Sigmoid colon (tissue), 4 donors: ENCODE data around the gene ANKRD13D.

Experiments
- POLR2A ChIP-seq, 2 donors: fragments of 450-650 bp; IDR thresholded peaks; one replicate each; pipeline ENCODE4 v1.6.1; 2016; ENCODE audit warnings: antibody characterized with exemption in 2 of 2, mild to moderate bottlenecking in 2 of 2, moderate library complexity in 2 of 2
- POLR2AphosphoS5 ChIP-seq, 4 donors: sonication (generic); formaldehyde crosslinking; IDR thresholded peaks; one replicate each; pipeline ENCODE4 v1.6.1; 2017; ENCODE audit warnings: antibody characterized with exemption in 4 of 4
- TF ChIP-seq, protein P1 (sequence below), 4 experiments: fragments of 450-650 bp in 3 of 4; fragments of 200-600 bp in 1 of 4; IDR thresholded peaks; one replicate each; pipeline ENCODE4 v1.5.1; 2016 to 2019; ENCODE audit warnings: antibody characterized with exemption in 4 of 4, mild to moderate bottlenecking in 3 of 4, moderate library complexity in 2 of 4

DNA sequence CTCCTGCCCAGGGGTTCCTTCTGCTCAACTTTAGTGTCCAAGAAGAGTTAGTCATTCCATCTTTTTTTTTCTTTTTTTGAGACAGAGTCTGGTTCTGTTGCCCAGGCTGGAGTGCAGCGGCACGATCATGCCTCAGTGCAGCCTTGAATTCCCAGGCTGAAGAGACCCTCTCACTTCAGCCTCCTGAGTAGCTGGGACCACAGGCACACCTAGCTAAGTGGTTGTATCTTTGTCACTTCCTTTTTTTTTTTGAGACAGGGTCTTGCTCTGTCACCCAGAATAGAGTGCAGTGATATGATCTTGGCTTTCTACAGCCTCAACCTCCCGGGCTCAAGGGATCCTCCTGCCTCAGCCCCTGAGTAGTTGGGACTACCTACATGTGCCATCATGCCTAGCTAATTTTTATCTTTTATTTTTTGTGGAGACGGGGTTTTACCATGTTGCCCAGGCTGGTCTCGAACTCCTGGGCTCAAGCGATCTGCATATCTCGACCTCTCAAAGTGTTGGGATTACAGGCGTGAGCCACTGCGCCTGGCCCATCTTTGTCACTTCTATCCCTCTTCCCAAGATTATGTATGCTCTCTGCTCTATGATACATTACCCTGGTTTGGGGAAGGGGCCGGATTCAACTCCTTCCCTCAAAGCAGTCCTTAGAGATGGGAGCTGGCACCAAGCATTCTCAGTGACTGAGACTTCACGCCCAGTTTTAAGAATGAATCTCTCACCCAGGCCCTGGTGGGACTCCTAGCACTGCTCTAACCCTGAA lies 24.2 kb downstream of the ANKRD13D start:
- TF ChIP-seq, protein P1, sequence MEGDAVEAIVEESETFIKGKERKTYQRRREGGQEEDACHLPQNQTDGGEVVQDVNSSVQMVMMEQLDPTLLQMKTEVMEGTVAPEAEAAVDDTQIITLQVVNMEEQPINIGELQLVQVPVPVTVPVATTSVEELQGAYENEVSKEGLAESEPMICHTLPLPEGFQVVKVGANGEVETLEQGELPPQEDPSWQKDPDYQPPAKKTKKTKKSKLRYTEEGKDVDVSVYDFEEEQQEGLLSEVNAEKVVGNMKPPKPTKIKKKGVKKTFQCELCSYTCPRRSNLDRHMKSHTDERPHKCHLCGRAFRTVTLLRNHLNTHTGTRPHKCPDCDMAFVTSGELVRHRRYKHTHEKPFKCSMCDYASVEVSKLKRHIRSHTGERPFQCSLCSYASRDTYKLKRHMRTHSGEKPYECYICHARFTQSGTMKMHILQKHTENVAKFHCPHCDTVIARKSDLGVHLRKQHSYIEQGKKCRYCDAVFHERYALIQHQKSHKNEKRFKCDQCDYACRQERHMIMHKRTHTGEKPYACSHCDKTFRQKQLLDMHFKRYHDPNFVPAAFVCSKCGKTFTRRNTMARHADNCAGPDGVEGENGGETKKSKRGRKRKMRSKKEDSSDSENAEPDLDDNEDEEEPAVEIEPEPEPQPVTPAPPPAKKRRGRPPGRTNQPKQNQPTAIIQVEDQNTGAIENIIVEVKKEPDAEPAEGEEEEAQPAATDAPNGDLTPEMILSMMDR (IDR thresholded peaks at IDR 0.05): no peak
- no peak for TF ChIP-seq POLR2A (IDR thresholded peaks at IDR 0.05)
- TF ChIP-seq POLR2AphosphoS5 (IDR thresholded peaks at IDR 0.05): no peak
